Epithelial cell of esophagus (primary cell): Measurements from ENCODE around the gene RASA2.

Experiments
- DNase-seq: peaks from one replicate; pipeline ENCODE4 v3.0.0; 2010; ENCODE audit warnings: low read depth
- H3K4me3 ChIP-seq: 2 replicates; pipeline ENCODE4 v1.5.1; 2011; ENCODE audit warnings: mild to moderate bottlenecking, low read length, control low read depth
- TF ChIP-seq, protein P1 (sequence below): IDR thresholded peaks from 2 replicates; pipeline ENCODE4 v1.5.1; 2011; ENCODE audit warnings: low read depth, mild to moderate bottlenecking, low read length, control low read depth, inconsistent platforms; ENCODE audit not compliant: insufficient read depth; ENCODE audit errors: missing control alignments

The RASA2 gene

GRCh38 chr3:141450727-141451375 lies 36.0 kb upstream of the RASA2 start:
- no peak for DNase-seq
- H3K4me3 ChIP-seq, result no peak overlapping the region

DNA sequence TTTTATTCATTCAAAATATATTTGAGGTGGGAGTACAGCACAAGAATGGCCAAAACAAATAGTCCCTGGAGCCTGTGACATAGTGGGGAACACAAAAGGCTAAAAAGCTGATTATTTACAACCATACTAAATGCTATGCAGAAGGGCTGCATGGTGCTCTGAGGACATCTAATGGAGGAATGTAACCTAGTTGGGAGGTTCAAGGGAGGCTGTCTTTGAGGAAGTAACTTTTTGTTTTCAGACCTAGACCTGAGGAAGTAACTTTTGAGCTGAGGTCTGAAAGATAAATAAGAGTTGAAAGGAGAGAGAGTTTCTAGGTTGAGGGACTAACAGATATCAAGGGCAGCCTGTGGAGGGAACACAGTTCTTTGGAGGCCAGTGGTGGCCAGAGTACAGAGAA lies 34.8 kb upstream of the RASA2 start:
- TF ChIP-seq, protein P1, sequence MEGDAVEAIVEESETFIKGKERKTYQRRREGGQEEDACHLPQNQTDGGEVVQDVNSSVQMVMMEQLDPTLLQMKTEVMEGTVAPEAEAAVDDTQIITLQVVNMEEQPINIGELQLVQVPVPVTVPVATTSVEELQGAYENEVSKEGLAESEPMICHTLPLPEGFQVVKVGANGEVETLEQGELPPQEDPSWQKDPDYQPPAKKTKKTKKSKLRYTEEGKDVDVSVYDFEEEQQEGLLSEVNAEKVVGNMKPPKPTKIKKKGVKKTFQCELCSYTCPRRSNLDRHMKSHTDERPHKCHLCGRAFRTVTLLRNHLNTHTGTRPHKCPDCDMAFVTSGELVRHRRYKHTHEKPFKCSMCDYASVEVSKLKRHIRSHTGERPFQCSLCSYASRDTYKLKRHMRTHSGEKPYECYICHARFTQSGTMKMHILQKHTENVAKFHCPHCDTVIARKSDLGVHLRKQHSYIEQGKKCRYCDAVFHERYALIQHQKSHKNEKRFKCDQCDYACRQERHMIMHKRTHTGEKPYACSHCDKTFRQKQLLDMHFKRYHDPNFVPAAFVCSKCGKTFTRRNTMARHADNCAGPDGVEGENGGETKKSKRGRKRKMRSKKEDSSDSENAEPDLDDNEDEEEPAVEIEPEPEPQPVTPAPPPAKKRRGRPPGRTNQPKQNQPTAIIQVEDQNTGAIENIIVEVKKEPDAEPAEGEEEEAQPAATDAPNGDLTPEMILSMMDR, result peak; percentile 90
- no peak overlapping the region for H3K4me3 ChIP-seq
- DNase-seq, result peak; percentile 62

More at GRCh38 chr3:141450727-141451375, 36.0 kb upstream of the RASA2 start:
- TF ChIP-seq, protein P1, result no peak

- TF ChIP-seq, protein P1, result no peak
- no peak for DNase-seq
- H3K4me3 ChIP-seq, result no peak overlapping the region
These were observed 34.1 kb upstream of the RASA2 start for GRCh38 chr3:141452773-141453172.

DNA sequence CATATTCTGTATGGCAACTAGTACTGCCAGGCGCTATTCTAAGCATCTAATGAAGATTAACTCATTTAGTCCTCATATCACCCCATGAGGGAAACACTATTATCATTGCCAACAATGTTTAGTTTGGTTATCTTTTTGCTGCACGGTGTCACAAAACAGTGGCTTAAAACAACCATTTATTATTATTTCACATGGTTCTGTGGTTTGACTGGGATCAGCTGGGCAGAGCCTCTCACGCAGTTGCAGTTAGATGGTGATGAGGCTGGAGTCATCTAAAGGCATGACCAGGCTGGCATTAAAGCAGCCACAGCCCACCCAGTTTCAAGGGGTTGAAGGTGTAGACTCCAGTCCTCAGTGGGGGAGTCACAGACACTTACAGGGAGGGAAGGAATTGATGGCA lies 32.8 kb upstream of the RASA2 start:
- no peak for DNase-seq
- no peak overlapping the region for H3K4me3 ChIP-seq
- TF ChIP-seq, protein P1, result no peak

DNA sequence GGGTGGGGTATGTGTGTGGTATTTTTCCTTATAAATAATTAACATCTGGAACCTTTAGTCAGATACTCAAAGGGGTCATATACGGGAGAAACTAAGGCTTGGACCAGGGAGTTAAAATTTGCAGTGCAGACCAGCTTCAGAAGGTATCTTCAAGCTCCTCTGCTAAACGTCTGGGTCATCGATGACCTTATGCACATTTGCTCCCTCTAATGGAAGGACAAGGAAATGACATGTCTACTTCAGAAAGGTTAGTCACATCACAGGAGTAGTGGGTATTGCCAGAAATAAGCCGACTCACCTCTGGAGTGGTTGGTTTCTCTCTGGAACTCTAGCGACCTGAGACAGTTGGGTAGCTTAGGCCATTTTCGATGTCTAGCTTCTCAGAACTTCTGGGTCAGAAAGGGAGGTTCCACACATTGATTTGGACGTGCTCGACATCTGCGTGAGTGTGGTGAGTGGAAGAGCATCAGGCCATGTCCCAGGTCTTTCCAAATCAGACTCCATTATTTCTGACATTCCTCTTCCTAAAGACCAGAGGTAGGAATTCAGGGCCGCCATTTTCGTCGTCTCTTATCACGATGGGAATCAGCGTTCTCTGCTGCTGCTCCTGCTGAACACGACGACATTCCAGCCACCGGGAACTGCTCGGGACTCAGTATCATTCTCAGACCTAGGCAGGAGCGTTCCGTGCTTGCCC lies 31.8 kb upstream of the RASA2 start:
- TF ChIP-seq, protein P1, result peak; percentile 74
- peak; percentile 88 for DNase-seq
- no peak overlapping the region for H3K4me3 ChIP-seq

DNA sequence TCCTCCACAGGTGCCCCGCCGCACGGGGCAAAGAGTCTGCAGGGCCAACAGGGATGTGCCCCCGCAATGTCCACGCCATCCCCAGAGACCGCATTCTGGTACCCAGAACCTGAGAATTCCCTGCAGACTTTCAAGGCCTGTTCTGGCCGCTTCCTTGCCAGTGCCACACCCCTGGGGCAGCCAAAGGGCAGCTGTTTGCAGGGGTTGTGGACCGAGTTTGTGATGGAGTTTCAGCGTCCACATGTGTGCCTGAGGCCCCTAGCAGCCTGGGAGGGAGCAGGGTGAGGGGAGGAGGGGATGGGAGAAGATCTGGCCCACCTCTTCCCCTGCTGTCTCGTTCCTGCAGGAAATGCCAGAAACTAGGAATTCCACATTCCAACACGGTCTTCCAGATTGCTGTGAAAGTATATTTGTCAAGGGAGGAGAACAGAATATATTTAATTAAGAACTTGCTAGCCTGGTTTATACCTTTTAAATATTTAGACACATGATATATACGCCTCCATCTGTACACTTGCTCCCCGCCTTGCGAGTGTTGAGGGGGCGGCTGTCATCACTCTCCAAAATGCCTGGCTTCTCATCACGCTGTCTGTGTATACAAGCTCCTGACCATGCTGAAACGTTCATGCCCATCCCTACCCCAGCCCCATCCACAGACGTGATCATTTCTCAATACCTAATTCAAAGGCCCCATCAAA lies 31.1 kb upstream of the RASA2 start:
- no peak for DNase-seq
- TF ChIP-seq, protein P1, result no peak

More for the DNA sequence above, 31.1 kb upstream of the RASA2 start:
- H3K4me3 ChIP-seq, result no peak overlapping the region
